CD4-positive, alpha-beta T cell treated with Interleukin-12 subunit alpha and Interleukin-12 subunit beta, for 1 hour (primary cell): ENCODE results near the gene PRPF8.
A peak's percentile ranks its signal among the peaks of the same experiment; 100 is the strongest.
"Not testable (repeated sequence)": the region's sequence is repeated elsewhere in the genome, so short reads cannot be mapped to it uniquely, and the experiment has no call there.

Experiments used
- DNase-seq: peaks from one replicate; pipeline ENCODE4 v3.0.0-alpha.2; 2020

Gene PRPF8

DNA sequence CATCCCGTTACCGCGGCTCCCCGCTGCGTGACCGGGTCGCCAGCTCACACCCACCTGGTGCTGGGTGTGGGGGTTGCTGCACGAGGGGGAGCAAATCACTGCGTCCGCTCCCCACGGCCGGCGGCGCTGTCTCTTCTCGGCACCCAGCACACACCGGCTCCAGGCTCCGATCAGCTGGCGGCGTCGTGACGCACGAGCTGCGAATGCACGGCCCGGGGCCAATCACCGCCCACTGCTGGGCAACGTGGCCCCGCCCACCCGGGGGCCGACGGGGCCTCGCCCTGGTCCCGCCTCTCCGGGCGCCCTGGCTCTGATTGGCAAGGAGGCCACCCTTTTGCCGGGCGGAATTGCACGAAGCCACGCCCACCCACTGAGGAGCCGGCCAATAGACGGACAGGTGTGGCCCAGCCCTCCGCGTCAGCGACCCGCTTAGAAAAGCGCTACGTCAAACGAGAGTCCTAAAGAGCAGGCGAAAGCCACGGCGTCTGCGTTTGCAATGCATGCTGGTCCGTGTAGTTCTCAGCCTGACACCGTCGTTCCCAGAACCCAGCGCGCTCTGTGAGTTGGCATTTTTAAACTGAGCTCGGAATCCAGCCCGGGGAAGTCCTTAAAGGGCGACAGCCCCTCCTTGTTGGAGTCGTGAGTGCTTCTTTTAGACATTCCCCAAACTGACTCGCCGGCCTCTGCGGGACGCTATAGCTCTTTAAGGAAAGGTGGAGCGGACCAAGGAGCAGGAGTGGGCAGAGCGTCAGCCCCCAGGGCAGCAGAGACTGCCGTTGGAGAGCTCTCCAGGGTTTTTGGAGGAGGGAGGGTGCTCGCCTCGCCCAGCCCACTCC is 31.6 kb upstream of the PRPF8 start:
- peak; percentile 100 for DNase-seq

DNA sequence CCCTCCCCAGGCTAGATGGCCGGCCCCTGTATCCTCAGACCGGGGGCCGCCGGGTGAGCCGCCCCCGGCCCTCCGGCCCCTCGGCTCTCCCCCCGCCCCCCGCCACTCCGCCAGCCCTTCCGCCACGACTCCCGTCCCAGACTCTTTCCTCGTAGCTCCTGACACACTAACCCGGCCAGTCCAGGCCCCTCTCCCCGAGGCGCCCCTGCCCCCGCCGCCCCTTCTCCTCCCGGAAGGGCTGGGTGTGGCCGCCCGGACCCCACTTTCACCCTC is 31.1 kb upstream of the PRPF8 start:
- no peak for DNase-seq

DNA sequence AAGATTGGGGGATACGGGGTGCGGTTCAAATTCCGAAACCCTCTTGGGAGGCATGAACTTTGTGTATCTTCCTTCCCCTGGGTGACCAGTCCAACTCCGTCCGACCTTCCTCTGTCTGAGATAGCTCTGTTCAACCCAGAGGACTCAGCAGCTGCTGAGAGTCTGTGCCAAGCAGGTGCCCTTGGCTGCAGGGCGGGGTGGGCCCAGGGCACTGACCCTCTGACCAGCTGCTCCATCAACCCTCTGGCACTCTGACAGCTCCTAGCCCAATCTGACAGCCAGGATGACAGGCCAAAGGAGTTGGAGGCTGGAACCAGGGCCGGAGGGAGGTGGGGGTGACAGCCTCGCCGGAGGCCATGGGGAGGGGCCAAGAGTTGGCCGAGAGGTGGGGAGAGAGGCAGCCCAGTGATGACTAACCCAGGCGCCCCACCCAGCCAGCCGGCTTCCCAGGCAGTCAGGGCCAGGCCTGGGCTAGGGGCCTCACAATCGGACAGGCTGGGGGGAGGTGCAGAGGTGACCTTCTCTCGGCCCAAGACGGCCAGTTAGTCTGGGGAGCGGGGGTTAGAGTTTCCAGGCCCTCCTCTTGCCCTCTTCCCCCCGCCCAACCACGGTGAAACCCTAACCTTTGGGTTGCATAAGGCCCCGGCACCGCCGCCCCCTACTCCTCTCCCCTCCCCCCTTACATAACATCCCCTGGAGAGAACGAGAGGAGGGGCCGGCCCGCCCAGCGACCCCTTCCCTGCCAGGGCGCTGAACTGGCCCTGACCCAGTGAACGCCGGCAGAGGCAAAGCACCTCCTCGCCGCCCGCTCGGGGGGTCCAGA is 30.5 kb upstream of the PRPF8 start:
- peak; percentile 57 for DNase-seq

DNA sequence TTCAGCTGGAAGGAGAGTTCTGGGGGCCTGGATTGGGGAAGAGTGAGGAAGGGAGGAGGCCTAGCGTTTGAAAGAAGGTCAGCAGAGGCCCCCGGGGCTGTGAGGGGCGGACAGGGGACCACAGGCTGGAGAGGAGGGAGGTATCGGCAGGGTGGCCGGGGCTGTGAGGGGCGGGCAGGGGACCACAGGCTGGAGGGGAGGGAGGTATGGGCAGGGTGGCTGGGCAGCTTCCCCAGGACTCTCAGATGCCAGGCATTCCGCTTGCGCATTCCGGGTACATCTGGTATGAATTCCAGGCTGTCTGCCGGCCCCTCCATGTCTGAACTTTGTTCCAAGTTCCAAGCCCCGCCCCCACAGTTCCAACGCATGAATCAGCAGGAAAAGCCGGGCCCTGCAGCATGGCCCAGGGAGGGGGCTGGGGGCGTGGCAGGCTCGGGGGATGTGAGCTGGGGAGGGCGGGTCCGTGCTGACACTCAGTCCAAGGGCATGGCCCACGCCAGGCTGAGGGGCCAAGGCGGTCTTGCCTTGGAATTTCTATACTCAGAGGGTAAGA is 29.8 kb upstream of the PRPF8 start:
- DNase-seq, result no peak

DNA sequence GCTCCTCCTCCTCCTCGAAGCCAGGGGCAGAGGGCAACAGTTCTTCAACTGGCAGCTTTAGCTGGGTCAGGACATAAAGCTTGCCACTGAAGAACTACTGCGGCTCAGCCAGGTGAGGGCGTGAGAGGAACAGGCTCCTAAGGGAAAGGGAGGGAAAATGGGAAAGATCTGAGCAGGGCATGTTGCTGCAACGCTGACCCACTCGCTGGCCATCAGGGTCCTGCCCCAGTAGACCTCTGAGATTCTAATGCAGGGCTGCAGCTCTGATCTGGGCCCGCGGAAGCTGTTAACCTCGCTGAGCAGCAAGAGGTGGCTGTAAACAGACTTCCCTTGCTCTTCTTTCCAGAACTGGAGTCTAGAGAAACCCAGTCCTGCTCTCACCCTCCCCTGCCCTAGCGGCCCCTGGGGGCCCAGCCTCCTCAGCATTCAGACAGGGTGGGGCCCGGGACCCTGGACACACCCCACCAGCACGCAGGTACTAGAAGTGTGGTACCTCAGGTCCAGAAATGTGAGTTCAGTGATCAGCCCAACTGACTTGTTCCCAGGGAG is 29.3 kb upstream of the PRPF8 start:
- no peak for DNase-seq

DNA sequence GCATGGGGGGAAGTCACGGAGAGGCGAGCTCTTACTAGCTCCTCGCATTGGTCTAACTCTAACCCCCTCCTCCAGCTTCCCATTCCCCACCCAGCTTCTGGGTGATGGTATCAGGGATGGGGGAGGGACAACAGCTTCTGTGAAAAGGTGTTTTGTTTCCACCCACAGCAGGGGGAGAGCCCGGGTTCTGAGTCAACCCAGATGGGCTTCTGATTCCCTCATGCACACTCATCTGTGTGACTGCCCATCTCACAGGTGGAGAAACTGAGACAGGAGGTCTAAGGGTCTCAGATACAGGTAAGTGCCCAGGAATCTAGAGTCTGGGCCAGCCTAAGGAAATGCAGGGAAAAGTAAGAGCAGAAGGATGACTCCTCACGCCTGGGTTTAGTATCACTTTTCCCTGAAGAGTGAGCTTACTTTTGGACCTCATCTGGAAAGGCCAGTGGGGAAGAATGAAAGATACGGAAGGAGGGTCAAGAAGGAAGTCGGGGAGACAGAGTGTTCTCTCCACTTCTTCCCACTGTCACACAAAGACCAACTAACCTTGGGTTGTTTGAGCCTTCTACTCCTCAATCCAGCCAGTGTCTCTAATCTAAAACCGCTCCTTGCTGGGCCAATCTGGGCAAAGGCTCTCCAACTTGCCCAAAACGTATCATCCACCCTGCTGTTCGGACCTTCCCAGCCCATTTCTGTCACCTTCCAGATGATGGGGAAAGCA is 28.7 kb upstream of the PRPF8 start:
- no peak for DNase-seq

DNA sequence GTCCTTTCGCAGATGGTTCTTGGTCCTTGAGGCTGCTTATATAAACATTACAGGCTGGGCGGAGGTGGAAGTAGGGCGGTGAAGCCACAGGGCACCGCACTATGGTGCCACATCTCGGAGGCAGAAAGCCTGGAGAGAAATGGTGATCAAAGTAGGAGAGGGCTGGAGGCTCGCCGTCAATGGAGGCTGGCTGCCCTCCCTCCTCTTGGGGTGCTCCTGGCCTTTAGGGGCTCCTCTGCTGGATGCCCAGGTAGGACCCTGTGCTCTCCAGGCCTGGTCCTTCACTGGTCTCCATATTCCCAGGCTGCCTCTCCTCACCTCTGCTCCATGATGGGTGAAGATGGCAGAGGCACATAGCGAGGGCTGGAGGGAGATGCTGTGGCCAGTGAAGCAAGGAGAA is 27.6 kb upstream of the PRPF8 start:
- DNase-seq, result no peak

DNA sequence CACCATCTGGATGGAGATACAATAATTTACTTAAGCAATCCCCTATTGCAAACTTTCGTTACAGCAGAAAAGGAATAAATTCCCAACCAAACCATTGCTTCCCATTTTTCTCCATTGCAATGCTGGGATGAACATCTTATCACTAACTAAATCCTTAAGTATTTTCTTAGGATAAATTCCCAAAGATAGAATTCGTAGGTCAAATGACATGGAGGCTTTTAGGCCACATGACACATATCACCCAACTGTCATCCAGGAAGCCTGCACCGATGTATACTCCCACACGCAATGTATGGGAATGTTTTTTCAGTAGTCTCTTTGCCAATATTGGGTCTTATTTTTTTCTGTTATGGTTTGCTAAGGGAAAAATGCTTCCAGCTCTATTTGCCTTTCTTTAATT is 27.1 kb upstream of the PRPF8 start:
- DNase-seq, result no peak

DNA sequence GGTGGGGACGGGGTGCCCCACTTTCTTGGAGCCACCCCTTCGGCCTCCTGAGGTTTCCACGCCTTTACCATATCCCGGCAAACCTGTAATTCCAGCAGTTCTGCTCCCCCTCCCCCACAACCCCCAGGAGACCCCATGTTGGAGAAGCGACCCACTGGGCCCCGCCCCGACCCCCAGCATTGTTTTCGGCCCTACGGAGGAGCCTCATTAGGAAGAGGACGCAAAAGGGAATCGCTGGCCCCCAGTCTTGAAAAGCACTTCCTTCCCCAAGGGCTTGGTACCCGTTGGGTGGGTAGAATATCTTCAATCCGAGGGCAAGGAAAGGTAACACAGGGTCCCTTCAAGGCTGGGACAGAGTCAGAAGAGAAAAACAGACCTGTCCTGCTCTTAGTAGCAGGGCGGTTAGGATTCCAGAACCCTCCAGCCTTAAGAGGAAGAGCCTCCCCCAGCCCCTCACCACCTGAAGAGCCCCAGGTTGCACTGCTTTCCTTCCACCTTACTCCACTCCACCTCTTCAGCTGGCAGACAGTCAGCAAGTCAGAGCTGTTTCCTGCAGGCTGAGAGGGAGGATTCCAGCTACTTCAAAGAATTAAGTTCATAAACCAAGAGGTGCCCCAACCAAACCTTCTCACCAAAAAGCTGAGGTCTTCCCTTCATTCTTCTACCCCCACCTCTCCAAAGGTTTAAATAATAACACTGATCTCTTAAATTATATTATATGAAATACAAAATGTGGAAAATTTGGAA is 26.3 kb upstream of the PRPF8 start:
- DNase-seq, result no peak

DNA sequence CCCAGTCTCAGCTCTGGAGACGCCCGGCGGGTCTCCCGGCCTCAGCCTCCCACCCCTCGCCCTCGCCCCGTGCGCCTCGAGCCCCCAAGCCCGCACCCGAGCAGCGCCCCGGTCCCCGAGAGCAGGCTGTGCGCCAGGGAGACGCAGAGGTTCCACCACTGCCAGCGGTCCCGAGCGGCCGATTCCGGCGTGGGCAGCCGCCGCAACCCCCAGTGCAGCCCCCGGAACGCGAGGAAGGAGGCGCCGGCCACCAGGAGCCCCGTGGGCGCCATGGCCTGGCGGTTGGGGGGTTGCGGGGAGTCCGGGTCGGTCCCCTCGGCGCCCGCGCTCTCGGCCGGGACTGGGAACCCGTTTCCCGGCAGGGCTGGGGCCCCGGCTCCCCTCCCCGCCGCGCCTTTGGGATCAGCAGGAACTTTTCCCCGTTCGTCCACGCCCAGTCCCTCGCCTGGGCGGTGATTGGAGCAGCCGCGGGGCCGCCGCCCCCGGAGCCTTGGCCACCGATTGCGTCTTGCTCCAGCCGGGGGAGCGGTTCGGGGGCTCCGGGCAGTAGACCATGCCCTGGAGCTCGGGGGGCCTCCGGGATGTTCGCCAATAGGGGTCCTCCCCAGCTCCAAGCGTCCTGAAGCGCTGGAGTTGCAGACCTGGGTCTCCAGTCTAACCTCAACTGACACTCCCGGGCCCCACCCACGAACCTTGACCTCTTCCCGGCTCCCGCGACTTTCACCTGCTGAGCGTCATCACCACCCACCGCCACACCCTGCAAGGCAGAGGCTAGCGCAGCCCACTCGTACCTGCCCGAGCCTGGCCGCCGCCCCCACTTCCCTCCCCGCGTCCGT is 25.5 kb upstream of the PRPF8 start, which contains the start of gene TLCD2:
TSS of gene TLCD2 (minus strand) at position 407 of the 836 bp plus-strand sequence. CDS start at position 272, 135 bp downstream.
- no peak for DNase-seq

DNA sequence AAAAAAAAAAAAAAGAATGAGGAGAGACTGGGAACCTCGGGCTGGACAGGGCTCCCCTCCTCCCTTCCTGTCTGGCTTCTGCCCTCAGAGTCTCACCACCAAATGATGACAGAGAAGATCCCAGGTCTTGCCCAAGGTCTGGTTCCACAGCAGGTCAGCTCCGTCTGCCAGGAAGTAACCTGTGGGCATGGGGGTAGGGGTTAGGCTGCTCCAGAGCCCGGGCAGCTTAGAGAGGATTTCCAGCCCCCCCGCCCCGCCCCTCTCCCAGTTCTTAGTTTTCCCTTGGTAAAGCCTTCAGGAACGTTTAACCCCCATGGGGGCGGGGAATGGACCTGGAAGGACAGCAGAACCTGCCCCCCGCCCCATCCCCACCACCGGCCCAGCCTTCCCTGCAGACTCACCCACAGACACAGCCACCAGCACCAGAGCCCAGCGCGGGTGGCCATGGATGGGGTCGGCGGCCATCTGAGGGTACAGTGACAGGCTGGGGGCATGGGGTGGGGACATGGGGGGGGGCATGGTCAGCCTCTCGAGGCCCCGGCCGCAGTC is 24.8 kb upstream of the PRPF8 start:
- no peak for DNase-seq

DNA sequence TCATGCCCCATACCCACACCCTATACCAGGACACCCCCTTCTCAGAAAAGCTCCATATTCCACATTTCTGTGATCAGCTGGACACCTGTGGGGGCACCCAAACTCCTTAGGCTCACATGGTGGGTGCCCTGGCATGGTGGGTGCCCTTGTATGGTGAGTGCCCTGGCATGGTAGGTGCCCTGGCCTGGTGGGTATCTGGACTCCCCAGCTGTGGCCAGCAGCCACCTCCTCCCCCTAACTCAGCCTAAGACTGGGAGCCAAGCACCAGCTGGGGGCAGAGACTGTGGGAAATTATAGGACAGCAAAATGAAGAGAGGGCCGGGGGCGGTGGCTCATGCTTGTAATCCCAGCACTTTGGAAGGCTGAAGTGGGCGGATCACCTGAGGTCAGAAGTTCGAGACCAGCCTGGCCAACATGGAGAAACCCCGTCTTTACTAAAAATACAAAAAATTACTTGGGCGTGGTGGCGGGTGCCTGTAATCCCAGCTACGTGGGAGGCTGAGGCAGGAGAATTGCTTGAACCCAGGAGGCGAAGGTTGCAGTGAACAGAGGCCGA is 24.2 kb upstream of the PRPF8 start:
- DNase-seq, result not testable (repeated sequence)

DNA sequence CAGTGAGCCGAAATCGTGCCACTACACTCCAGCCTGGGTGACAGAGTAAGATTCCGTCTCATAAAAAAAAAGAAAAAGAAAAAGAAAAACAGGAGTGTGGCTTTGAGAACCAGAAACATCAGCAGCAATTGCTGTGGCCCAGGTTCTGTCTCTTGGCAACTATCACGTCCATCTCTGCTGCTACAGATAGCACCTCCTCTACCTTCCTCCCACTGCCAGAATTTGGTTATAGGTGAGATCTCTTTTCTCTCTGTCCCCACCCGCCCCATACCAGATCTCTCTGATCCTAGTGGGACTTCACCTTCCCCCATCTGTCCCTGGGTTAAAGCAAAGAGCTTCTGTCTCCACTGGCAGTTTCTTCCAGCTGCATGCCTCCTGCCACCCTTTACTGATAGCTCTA is 22.4 kb upstream of the PRPF8 start:
- peak; percentile 62 for DNase-seq

DNA sequence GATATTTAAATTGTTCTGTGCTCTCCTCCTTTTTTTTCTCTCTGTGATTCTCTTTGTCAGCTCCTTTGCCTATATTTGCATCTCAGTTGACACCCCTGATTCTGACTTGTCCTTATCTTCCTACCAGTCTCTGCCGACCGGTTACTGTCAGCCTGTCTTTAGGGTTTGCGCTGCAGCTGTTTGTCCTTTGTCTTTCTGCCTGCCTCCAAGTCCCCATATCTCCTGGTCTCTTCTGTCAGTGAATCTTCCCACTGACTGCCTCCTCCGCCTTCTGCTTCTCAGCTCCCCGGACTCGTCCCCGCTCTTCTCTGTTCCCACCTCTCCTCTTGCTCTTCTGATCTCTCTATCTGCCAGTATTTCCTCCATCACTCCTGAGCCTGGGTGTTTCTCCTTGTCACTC is 20.3 kb upstream of the PRPF8 start:
- DNase-seq, result no peak

DNA sequence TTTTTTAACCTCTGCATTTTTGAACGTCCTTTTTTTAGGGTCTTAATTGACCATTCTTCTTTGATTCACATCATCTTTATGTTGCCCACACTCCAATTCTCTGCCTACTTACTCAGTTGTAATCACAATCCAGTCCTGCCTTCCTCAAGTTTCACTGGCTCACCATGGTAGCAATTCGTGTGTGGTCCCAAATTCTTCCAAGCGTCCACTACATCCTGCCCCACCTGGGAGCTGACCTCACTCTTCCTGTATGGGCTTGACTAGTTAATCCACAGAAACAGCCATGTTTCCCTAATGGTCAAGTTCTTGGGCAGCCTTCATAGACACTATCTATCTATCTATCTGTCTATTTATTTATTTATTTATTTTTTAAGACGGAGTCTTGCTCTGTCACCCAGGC is 18.4 kb upstream of the PRPF8 start:
- DNase-seq, result no peak

DNA sequence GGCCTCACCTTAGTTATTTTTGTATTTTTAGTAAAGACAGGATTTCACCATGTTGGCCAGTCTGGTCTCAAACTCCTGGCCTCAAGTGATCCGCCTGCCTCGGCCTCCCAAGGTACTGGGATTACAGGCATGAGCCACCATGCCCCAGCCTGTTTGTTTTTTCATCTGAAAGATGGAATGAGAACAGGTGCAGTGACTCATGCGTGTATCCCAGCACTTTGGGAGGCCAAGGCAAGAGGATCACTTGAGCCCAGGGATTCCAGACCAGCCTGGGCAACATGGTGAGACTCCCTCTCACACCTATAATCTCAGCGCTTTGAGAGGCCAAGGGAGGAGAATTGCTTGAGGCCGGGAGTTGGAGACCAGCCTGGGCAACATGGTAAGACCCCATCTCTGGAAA is 15.2 kb upstream of the PRPF8 start:
- DNase-seq, result not testable (repeated sequence)

DNA sequence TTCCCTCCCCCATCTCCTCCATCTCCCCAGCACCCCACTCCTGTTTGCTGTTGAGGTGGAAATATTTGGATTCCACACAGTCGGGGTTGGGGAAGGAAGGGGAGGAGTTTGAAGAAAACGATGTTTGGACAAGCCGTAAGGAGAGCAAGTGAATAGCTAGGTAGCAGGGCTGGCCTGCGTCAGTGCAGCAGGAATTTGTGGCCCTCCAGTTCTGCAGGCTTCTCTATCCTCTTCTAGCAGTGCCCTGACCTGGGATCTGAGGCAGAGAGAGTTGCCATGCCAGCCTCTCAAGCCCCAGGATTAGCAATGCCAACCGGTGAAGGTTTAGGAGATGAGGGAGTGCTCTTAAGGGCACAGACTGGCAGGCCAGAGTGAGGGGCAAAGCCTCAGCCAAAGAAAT is 13.0 kb upstream of the PRPF8 start:
- no peak for DNase-seq

DNA sequence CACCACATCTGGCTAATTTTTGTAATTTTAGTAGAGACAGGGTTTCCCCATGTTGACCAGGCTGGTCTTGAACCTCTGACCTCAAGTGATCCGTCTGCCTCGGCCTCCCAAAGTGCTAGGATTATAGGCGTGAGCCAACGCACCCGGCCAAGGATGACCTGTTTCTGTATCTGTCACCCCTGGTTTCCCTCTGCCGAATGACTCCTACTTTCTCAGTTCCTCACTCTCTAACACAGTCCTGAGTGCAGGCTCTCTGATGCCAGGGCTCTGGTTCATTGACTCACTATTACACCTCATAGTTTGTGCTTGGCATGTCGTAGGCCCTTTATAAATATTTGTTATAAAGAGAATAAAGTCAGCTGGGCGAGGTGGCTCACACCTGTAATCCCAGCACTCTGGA is 10.7 kb upstream of the PRPF8 start:
- no peak for DNase-seq

DNA sequence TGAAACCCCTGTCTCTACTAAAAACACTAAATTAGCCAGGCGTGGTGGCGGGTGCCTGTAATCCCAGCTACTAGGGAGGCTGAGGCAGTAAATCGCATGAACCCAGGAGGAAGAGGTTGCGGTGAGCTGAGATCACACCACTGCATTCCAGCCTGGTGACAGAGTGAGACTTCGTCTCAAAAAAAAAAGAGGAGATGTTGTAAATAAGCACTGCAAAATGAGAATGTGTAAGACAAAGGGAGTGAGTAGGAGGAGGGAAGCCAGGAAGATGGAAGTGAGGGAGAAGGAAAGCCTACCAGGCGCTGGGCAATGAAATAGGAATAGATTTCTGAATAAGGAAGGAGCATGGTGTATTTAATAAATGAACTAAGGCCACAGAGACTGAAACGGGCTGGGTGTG is 8.7 kb upstream of the PRPF8 start:
- no peak for DNase-seq

DNA sequence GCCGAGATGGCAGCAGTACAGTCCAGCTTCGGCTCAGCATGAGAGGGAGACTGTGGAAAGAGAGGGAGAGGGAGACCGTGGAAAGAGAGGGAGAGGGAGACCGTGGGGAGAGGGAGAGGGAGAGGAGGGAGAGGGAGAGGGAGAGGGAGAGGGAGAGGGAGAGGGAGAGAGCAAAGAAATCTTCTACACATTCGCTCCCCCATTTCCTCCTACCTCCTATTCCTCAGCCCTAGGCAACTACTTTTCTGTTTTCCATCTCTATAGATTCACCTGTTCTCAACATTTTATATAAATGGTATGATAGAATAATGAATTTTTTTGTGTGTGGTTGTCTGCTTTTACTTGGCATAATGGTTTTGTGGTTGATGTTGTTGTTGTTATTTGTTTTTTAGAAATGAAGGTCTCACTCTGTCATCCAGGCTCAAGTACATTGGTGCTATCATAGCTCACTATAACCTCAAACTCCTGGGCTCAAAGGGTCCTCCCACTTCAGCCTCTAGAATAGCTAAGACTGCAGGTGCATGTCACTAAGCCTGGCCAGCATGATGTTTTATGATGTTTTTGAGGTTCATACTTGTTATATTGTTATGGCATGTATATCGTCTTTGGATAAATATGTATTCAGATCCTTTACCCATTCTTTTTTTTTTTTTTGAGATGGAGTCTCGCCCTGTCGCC is 6.0 kb upstream of the PRPF8 start:
- DNase-seq, result no peak
